ENCODE results near the gene WNT16.
A peak's percentile ranks its signal among the peaks of the same experiment; 100 is the strongest.

The WNT16 gene

DNA sequence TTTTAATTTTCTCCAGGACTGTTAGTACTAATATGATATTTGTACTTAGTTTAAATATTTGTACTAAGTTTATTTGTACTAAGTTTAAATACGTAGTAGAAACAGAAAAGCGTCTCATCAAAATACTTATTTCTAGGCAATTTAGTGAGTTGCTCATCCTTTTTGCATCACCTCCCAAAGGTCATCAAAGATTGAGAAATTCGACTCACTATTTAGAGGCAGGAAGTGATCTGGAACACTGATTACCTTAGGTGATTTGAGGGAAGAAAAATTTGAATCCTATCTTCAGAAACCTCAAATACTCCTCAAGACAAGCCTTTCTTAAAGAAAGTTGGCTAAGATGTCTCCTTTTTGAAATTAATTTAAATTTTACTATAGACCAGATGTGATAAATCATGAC is 14.5 kb downstream of the WNT16 start:
- Mint-ChIP-seq H3K4me3 (no peak overlapping the region), H3K4me1 (peaks cover 18% of the 10 kb centered on the region), H3K27me3 (no peaks in the 10 kb centered on the region), H3K36me3 (peaks cover 32% of the 10 kb centered on the region), H3K27ac (no peak overlapping the region), H3K9me3 (no peaks in the 10 kb centered on the region)
- no peak for DNase-seq (ENCODE audit: low spot score in 2 of 2)
- ATAC-seq (ENCODE audit: low read depth) = no peak

GRCh38 chr7:121344093-121344492 is 15.3 kb downstream of the WNT16 start:
- H3K27ac Mint-ChIP-seq = peak overlapping the region; percentile 62
- no peak overlapping the region for H3K4me3 Mint-ChIP-seq
- H3K4me1 Mint-ChIP-seq = peaks cover 14% of the 10 kb centered on the region
- ATAC-seq (ENCODE audit: low read depth) (no peak), DNase-seq (ENCODE audit: low spot score in 2 of 2) (no peak)
- H3K36me3 Mint-ChIP-seq = peaks cover 29% of the 10 kb centered on the region
- H3K27me3 Mint-ChIP-seq = no peaks in the 10 kb centered on the region
- H3K9me3 Mint-ChIP-seq = no peaks in the 10 kb centered on the region

- DNase-seq (ENCODE audit: low spot score in 2 of 2) = no peak
- Mint-ChIP-seq H3K36me3 (peaks cover 29% of the 10 kb centered on the region), H3K27ac (peak overlapping the region; percentile 62), H3K4me3 (no peak overlapping the region), H3K9me3 (no peaks in the 10 kb centered on the region), H3K4me1 (peaks cover 14% of the 10 kb centered on the region), H3K27me3 (no peaks in the 10 kb centered on the region)
- no peak for ATAC-seq (ENCODE audit: low read depth)
These were observed 15.7 kb downstream of the WNT16 start for GRCh38 chr7:121344497-121344896.

DNA sequence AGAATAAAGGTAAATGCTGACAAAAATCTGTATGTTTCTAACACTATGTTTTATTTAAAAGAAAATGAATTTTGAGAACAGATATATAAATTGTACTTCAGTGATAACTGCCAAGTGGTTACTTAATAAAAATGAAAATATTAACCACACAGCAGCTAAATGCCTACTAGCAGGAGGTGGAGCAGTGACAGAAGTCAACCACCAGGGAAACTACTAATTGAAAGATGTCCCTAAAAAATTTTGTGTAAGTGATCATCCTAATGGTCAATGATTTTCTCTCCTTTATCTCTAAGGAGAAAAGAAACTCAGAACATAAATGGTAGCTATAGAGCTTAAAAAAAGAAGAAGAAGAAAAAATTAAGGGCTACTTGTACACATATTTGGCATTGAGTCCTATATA is 22.9 kb downstream of the WNT16 start:
- peaks cover 7% of the 10 kb centered on the region for H3K4me1 Mint-ChIP-seq
- peaks cover 24% of the 10 kb centered on the region for H3K36me3 Mint-ChIP-seq
- no peaks in the 10 kb centered on the region for H3K27me3 Mint-ChIP-seq
- no peak overlapping the region for H3K4me3 Mint-ChIP-seq
- peak overlapping the region; percentile 63 for H3K27ac Mint-ChIP-seq
- H3K9me3 Mint-ChIP-seq = no peaks in the 10 kb centered on the region
- ATAC-seq (ENCODE audit: low read depth) = no peak
- DNase-seq (ENCODE audit: low spot score in 2 of 2) = no peak

DNA sequence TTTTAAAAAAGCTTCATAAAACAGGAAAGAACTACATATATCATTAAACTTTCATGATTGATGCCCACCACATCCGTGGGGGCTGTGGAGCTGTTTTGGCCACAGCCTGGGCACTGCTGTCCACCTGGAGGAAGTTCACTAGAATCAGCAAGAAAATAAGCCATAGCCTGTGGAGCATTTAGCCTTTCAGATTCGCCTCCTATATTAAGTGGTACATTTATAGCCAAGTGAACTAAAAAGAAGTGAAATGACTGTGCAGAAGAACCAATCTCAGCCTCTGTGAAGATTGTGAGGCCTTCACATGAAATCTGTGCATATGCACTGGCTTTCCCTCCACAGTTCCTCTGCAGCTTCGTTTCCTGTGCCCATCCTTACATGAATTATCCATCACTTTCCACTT is 23.5 kb downstream of the WNT16 start:
- peaks cover 9% of the 10 kb centered on the region for H3K4me1 Mint-ChIP-seq
- no peak for DNase-seq (ENCODE audit: low spot score in 2 of 2)
- ATAC-seq (ENCODE audit: low read depth) = no peak
- H3K36me3 Mint-ChIP-seq = peaks cover 22% of the 10 kb centered on the region
- peak overlapping the region; percentile 63 for H3K27ac Mint-ChIP-seq
- no peaks in the 10 kb centered on the region for H3K27me3 Mint-ChIP-seq
- H3K9me3 Mint-ChIP-seq = no peaks in the 10 kb centered on the region
- H3K4me3 Mint-ChIP-seq = no peak overlapping the region

- Mint-ChIP-seq H3K27ac (no peak overlapping the region), H3K36me3 (peaks cover 22% of the 10 kb centered on the region), H3K27me3 (no peaks in the 10 kb centered on the region), H3K4me1 (peaks cover 9% of the 10 kb centered on the region), H3K4me3 (no peak overlapping the region), H3K9me3 (no peaks in the 10 kb centered on the region)
- ATAC-seq (ENCODE audit: low read depth) (no peak), DNase-seq (ENCODE audit: low spot score in 2 of 2) (no peak)
These were observed 26.8 kb downstream of the WNT16 start for GRCh38 chr7:121355574-121355973.

GRCh38 chr7:121360564-121360963 is 31.8 kb downstream of the WNT16 start:
- peak overlapping the region; percentile 24 for H3K27ac Mint-ChIP-seq
- H3K4me1 Mint-ChIP-seq = peaks cover 5% of the 10 kb centered on the region
- H3K4me3 Mint-ChIP-seq = no peak overlapping the region
- peaks cover 20% of the 10 kb centered on the region for H3K36me3 Mint-ChIP-seq
- no peaks in the 10 kb centered on the region for H3K9me3 Mint-ChIP-seq
- H3K27me3 Mint-ChIP-seq = no peaks in the 10 kb centered on the region
- DNase-seq (ENCODE audit: low spot score in 2 of 2) (no peak), ATAC-seq (ENCODE audit: low read depth) (no peak)

- Mint-ChIP-seq H3K36me3 (peaks cover 12% of the 10 kb centered on the region), H3K9me3 (no peaks in the 10 kb centered on the region), H3K27ac (no peak overlapping the region), H3K4me3 (no peak overlapping the region), H3K27me3 (no peaks in the 10 kb centered on the region), H3K4me1 (peaks cover 22% of the 10 kb centered on the region)
- DNase-seq (ENCODE audit: low spot score in 2 of 2) (peak; percentile 36 to 50), ATAC-seq (ENCODE audit: low read depth) (peak; percentile 29)
These were observed 38.1 kb downstream of the WNT16 start for GRCh38 chr7:121366852-121367431.

- Mint-ChIP-seq H3K9me3 (no peaks in the 10 kb centered on the region), H3K4me1 (peaks cover 32% of the 10 kb centered on the region), H3K4me3 (peak overlapping the region; percentile 61), H3K27me3 (no peaks in the 10 kb centered on the region), H3K27ac (peak overlapping the region; percentile 85), H3K36me3 (peaks cover 13% of the 10 kb centered on the region)
- ATAC-seq (ENCODE audit: low read depth) = peak; percentile 28
- DNase-seq (ENCODE audit: low spot score in 2 of 2) = no peak
These were observed 40.7 kb downstream of the WNT16 start for GRCh38 chr7:121369462-121369861.

- ATAC-seq (ENCODE audit: low read depth) (no peak), DNase-seq (ENCODE audit: low spot score in 2 of 2) (no peak)
- Mint-ChIP-seq H3K27ac (peak overlapping the region; percentile 35), H3K36me3 (peaks cover 29% of the 10 kb centered on the region), H3K4me3 (peak overlapping the region; percentile 44), H3K27me3 (no peaks in the 10 kb centered on the region), H3K9me3 (peaks cover 5% of the 10 kb centered on the region), H3K4me1 (peaks cover 49% of the 10 kb centered on the region)
These were observed 42.6 kb downstream of the WNT16 start for GRCh38 chr7:121371367-121371766.

- Mint-ChIP-seq H3K36me3 (peaks cover 32% of the 10 kb centered on the region), H3K9me3 (peaks cover 5% of the 10 kb centered on the region), H3K4me1 (peaks cover 48% of the 10 kb centered on the region), H3K4me3 (peak overlapping the region; percentile 34), H3K27me3 (no peaks in the 10 kb centered on the region), H3K27ac (peak overlapping the region; percentile 35)
- no peak for ATAC-seq (ENCODE audit: low read depth)
- DNase-seq (ENCODE audit: low spot score in 2 of 2) = no peak
These were observed 43.1 kb downstream of the WNT16 start for GRCh38 chr7:121371883-121372282.

- DNase-seq (ENCODE audit: low spot score in 2 of 2) (no peak), ATAC-seq (ENCODE audit: low read depth) (peak; percentile 83)
- peaks cover 5% of the 10 kb centered on the region for H3K9me3 Mint-ChIP-seq
- no peaks in the 10 kb centered on the region for H3K27me3 Mint-ChIP-seq
- peak overlapping the region; percentile 91 for H3K27ac Mint-ChIP-seq
- H3K4me3 Mint-ChIP-seq = peak overlapping the region; percentile 81
- H3K4me1 Mint-ChIP-seq = peaks cover 53% of the 10 kb centered on the region
- peaks cover 37% of the 10 kb centered on the region for H3K36me3 Mint-ChIP-seq
These were observed 43.7 kb downstream of the WNT16 start for GRCh38 chr7:121372376-121373010.

DNA sequence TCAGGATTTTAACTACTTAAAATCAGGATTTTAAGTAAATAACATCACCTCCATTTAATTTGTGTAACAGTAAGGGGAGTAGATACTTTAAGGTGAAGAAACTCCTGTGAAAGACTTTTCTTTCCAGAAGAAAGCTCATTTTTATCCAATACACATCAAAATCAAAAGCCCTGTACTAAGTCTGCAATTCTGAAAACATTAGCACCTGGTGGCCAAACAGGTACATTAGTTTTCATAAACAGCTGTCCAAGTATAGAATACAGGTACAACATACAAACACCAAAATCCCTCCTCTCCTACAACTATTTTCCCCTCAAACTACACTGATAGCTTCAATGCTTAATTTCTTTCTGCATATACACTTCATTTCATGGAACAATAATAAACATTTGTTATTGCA is 44.4 kb downstream of the WNT16 start:
- DNase-seq (ENCODE audit: low spot score in 2 of 2) = no peak
- Mint-ChIP-seq H3K36me3 (peaks cover 40% of the 10 kb centered on the region), H3K4me1 (peaks cover 52% of the 10 kb centered on the region), H3K4me3 (peak overlapping the region; percentile 54), H3K9me3 (peaks cover 5% of the 10 kb centered on the region), H3K27me3 (no peaks in the 10 kb centered on the region), H3K27ac (peak overlapping the region; percentile 91)
- ATAC-seq (ENCODE audit: low read depth) = no peak

GRCh38 chr7:121376979-121377378 is 48.2 kb downstream of the WNT16 start:
- H3K36me3 Mint-ChIP-seq = peaks cover 46% of the 10 kb centered on the region
- H3K27ac Mint-ChIP-seq = peak overlapping the region; percentile 81
- H3K27me3 Mint-ChIP-seq = no peaks in the 10 kb centered on the region
- peak; percentile 50 for ATAC-seq (ENCODE audit: low read depth)
- no peak for DNase-seq (ENCODE audit: low spot score in 2 of 2)
- no peak overlapping the region for H3K4me3 Mint-ChIP-seq
- peaks cover 5% of the 10 kb centered on the region for H3K9me3 Mint-ChIP-seq
- H3K4me1 Mint-ChIP-seq = peaks cover 57% of the 10 kb centered on the region

GRCh38 chr7:121379930-121380329 is 51.1 kb downstream of the WNT16 start:
- peak overlapping the region; percentile 97 for H3K27ac Mint-ChIP-seq
- peaks cover 5% of the 10 kb centered on the region for H3K9me3 Mint-ChIP-seq
- DNase-seq (ENCODE audit: low spot score in 2 of 2) = no peak
- H3K4me3 Mint-ChIP-seq = peak overlapping the region; percentile 41
- no peaks in the 10 kb centered on the region for H3K27me3 Mint-ChIP-seq
- H3K4me1 Mint-ChIP-seq = peaks cover 62% of the 10 kb centered on the region
- no peak for ATAC-seq (ENCODE audit: low read depth)
- peaks cover 40% of the 10 kb centered on the region for H3K36me3 Mint-ChIP-seq
